NCI-H345 treated with DMSO at 0.1 percent for 48 hours (cell line): ENCODE measurements around the gene LMOD1.
"Not testable (repeated sequence)": the region's sequence is repeated elsewhere in the genome, so short reads cannot be mapped to it uniquely, and the experiment has no call there.

Experiments used
- DNase-seq: peaks from one replicate; lab custom pipeline; 2025; ENCODE audit not compliant: unreplicated experiment; lab: John Stamatoyannopoulos, UW

The LMOD1 gene

DNA sequence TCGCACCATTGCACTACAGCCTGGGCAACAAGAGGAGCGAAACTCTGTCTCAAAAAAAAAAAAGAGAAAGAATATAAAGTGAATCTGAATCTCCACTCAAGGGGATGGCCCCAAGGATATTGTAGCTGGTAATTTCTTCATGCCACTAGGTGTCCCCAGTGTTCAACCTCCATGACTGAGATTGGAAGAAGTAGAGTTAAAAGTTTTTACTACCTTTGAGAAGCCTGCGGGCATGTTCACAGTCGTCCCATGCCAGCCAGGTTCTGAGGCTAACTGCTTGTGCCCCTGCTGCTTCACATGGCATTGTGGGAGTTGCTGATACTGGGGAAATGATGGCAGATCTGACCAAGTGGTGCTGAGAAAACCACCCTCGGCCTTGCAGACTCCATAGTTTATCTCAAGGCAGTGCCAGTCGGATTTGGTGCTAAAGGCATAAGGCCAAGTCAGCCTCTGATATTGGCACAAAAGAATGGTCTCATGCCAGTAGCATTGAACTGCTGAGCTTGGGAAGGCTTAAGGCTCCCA is 68.4 kb downstream of the LMOD1 start:
- peak; percentile 18 for DNase-seq

DNA sequence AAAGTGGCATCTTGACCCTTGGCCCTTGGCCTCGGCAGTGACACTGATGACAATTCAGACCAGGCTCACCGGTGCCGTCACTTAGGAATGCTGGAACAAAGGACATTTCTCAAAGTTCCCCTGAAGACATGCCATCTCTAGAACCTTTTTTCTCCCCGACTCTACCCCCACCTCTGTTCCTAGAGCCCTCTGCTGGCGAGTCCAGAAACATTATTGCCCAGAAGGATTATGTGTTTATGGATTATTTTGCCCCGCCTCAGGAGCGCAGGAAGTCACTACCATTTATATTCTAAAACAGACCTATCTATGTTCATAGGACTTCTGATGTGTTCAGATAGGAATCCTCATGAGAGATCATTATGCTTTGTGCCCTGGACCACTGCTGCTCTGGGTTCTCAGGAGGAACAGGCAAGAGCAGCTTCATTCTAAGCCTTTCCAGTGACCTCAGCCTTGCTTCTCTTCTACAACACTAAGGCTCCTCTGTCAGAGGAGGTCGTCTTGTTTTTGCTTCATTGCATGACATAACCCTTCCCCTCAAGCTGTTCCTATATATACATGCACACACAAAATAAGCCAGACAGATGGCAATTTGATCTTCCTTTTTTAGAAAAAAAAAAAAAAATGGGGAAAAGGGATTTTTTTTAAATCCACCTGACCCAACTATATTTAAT is 70.1 kb downstream of the LMOD1 start:
- no peak for DNase-seq

DNA sequence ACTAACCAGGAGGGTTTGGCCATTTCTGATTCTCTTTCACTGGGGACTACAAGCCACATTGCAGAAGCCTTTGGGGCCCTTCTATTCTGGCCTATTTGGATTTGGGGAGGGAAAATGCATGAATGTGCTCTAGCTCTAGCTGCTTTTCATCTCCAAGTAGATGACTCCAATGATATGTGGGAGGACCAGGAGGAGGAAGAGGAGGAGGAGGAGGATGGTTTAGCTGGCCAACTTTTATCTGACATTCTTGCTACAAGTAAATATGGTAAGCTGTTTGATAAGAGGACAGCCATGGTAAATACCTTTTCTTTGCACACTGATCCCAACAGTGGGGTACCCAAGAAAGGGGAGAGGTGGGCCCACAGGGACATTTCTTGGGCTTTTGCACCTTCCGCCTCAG is 71.7 kb downstream of the LMOD1 start:
- no peak for DNase-seq

DNA sequence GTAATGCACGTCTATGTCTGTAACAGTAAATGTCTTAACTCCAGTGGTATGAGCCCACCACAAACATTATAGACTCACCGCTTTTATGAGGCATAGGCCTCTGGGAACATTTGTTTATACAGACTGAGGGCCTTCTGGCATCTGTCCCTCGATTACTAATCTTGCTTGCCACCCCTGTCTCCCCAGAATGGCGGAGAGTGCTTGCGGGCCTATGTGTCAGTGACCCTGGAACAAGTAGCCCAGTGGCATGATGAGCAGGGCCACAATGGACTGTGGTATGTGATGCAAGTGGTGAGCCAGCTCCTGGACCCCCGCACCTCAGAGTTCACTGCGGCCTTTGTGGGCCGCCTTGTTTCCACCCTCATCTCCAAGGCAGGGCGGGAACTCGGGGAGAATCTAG is 76.0 kb downstream of the LMOD1 start:
- no peak for DNase-seq

DNA sequence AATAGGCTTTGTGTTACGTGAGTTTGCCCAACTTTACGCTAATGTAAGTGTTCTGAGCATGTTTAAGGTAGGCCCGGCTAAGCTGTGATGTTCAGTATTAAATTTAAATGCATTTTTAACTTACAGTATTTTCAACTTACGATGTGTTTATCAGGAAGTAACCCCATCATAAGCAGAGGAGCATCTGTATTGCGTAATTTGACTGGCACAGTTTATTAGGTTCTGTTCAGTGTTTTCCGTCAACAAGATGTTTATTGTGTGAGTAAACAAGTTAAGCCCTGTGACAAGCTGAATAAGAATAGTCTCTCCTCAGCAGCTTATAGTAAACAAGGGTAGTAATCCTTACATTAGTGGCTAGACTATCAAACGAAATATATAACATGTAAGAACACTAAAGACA is 84.9 kb downstream of the LMOD1 start:
- DNase-seq = no peak

DNA sequence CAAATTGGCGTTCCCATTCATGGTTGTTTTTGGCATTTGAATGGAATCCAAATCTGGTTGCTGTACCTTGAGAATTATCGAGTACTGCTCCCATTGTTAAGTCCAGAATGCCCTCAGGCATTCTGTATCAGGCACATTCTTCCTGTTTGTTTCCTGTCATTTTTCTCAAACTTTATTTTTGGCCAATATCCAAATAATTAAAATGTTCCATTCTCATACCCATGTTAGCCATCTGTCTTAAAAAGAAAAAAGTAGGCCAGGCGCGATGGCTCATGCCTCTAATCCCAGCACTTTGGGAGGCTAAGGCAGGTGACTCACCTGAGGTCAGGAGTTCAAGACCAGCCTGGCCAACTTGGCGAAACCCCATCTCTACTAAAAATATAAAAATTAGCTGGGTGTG is 86.9 kb downstream of the LMOD1 start:
- no peak for DNase-seq

DNA sequence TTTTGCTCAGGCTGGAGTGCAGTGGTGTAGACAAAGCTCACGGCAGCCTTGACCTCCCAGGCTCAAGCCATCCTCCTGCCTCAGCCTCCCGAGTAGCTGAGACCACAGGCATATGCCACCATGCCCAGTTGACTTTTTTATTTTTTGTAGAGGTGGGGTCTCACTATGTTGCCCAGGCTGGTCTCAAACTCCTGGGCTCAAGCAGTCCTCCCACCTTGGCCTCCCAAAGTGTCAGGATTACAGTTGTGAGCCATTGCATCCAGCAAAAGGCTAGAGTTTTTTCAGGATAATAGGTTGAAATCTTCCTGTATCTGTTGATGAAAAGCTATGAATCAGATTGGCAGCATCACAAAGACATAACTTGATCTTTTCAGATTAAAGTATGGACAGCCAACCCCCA is 89.6 kb downstream of the LMOD1 start:
- not testable (repeated sequence) for DNase-seq

DNA sequence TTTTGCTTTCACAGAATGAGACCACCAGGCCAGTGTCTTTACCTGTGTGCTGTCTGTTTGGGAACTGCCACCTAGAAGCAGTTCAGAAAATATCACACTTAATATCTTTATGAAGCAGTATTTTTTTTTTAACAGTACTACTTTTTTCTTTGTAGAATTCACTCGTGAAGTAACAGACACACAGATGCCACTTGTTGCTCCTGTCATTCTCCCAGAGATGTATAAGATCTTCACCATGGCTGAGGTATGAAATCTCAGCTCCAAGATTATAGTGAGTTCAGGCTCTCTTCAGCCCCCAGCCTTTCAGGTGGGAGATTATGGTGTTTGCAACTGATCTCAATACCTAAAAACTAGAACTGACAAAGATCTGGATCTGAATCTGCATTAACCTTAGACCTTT is 94.4 kb downstream of the LMOD1 start:
- DNase-seq = no peak

DNA sequence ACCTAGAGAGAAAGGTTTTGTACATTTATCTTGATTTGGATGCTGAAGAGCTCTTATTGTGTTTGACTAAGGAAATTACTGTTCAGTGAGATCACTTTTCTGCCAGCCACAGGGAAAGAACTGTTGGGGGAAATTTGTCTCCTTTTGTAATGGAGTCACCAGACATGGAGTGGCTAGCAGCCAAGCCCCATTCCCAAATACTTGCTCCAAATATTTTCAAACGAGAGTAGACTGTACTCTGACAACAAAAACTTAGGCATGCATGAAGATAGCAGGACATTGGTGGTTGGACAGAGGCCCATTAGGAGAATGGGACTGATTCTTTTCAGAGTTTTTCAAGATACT is 96.3 kb downstream of the LMOD1 start:
- no peak for DNase-seq

DNA sequence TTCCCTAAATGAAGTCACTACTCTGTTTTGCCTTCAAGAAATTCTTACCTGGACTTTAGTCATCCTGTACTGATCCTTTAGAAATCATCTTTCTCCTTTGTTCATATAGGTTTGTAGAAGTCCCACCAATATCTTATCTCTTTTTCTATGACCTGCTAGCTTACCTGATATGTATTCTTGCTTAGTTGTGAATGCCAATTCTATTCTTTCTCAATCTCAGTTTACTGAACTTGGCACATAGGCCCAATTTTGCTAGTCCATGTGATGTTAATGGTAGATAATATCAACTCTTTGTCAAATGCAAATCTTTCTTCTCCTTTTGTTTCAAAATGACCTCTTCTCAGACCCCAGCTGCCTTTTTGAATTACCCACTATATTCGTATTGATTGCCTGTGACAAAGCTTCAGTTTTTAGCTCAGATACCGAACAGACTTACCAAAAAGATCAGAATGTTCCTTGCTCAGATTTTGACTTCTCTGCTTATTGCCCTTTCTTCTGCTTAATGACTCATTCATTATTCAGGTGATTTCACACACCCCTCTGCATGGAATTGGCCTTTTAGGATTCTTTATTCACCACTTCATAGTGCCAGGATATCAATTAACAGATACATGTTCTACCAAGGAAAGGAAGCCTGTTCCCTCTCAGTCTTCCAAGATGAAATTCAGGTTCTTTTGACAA is 96.8 kb downstream of the LMOD1 start:
- DNase-seq = no peak

DNA sequence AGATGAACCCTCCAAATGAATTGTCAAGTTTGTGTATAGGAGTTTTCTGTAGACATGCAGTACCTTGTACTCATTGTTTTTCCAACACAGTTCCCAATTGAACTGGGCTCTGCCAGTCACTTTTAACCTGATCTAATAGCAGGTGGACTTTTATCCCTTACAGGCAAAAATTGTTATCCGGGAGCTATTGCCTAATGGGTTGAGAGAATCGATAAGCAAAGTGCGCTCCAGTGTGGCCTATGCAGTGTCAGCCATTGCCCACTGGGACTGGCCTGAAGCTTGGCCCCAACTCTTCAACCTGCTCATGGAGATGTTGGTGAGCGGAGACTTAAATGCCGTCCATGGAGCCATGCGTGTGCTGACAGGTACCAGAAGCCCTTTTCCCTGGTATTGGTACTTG is 98.1 kb downstream of the LMOD1 start:
- DNase-seq = no peak

DNA sequence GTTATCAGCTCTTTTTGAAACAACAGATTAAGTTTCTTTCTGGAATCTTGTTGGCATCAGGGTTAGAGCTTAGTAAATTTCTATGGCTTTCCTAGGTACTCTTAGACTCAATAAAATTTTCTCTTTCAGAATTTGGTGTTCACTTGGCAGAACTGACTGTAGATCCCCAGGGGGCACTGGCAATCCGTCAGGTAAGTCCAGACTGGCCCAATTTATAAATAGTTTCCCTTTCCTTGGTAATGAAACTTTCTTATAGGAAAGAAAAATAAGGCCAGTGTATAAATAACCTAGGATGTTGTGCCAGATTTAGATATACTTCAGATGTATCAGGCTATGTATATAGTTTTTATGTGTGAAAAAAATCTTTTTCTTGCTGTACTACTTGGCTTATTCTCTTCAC is 99.2 kb downstream of the LMOD1 start:
- DNase-seq = no peak
